Spleen (tissue), 11 donors: ENCODE measurements around the gene ZMPSTE24. TPM values are rescaled to one million over a fixed set of nuclear protein-coding genes. Genes with fewer than 3 reads are reported as not detected.
A peak's percentile ranks its signal among the peaks of the same experiment; 100 is the strongest.

Experiments used
- DNase-seq: peaks from one replicate; pipeline ENCODE4 v3.0.0-alpha.2; 2020
- H3K27ac ChIP-seq, 8 donors: fragments of 200-600 bp; sonication (generic) in 7 of 8; 1 replicate in 4 of 8; 2 replicates in 4 of 8; pipeline versions ENCODE4 v1.5.0 to v1.8.0; 2016 to 2021; ENCODE audit warnings: inconsistent platforms in 4 of 8, mild to moderate bottlenecking in 4 of 8, moderate library complexity in 1 of 8
- H3K27me3 ChIP-seq, 7 donors: fragments of 200-600 bp; sonication (generic) in 6 of 7; replicated peaks in 1 of 7; 1 replicate in 4 of 7; 2 replicates in 3 of 7; pipeline versions ENCODE4 v1.5.0 to v1.8.0; 2016 to 2021; ENCODE audit warnings: inconsistent platforms in 3 of 7, mild to moderate bottlenecking in 1 of 7
- H3K36me3 ChIP-seq, 6 donors: fragments of 200-600 bp; sonication (generic) in 5 of 6; 1 replicate in 4 of 6; 2 replicates in 2 of 6; pipeline versions ENCODE4 v1.5.0 to v1.8.0; 2016 to 2021; ENCODE audit warnings: inconsistent platforms in 2 of 6
- H3K4me1 ChIP-seq, 6 donors: fragments of 200-600 bp; sonication (generic) in 5 of 6; 1 replicate in 3 of 6; 2 replicates in 3 of 6; pipeline versions ENCODE4 v1.5.0 to v1.8.0; 2016 to 2021; ENCODE audit warnings: inconsistent platforms in 3 of 6
- H3K4me3 ChIP-seq, 8 donors: fragments of 200-600 bp; sonication (generic) in 7 of 8; 1 replicate in 4 of 8; 2 replicates in 4 of 8; pipeline versions ENCODE4 v1.5.0 to v1.8.0; 2016 to 2021; ENCODE audit warnings: inconsistent platforms in 4 of 8, mild to moderate bottlenecking in 4 of 8, moderate library complexity in 2 of 8
- H3K9me3 ChIP-seq, 8 donors: fragments of 200-600 bp; sonication (generic) in 7 of 8; 1 replicate in 4 of 8; 2 replicates in 4 of 8; pipeline versions ENCODE4 v1.5.0 to v1.8.0; 2016 to 2021; ENCODE audit warnings: inconsistent platforms in 4 of 8
- POLR2A ChIP-seq, 3 donors: fragments of 450-650 bp; IDR thresholded peaks; one replicate each; pipeline ENCODE4 v1.5.1; 2017; ENCODE audit warnings: antibody characterized with exemption in 3 of 3, mild to moderate bottlenecking in 1 of 3
- POLR2AphosphoS5 ChIP-seq, 3 donors: sonication (generic); formaldehyde crosslinking; IDR thresholded peaks; one replicate each; pipeline ENCODE4 v1.5.1; 2017; ENCODE audit warnings: antibody characterized with exemption in 3 of 3
- WGBS, 5 donors: extraction: QIAGEN DNeasy Blood & Tissue Kit in 3 of 5; methylation state at CpG; one replicate each; pipeline versions ENCODE4 v1.1.5 to v1.1.7; 2013 to 2018; 5-methylcytosine and 5-hydroxymethylcytosine counted together
- intact Hi-C: fragments of 100-400 bp; cut with DNase I; formaldehyde crosslinking; loops from one replicate; pipeline ENCODE4 v1.15.0; 2023; ENCODE audit warnings: low total_unique reads
- polyA plus RNA-seq, 3 donors: library from polyadenylated mRNA; stranded (reverse); fragments of 200-250 nt; gene quantifications; one replicate each; pipeline ENCODE4 v1.2.1, GENCODE V29; 2013
- total RNA-seq, 7 donors: library from RNA; depleted of rRNA in 3 of 7; stranded (reverse); fragments of >200 nt in 3 of 7; fragmentation: NEBNext Ultra II Directional in 4 of 7; extraction: Animal tissue kit (Norgen Biotek cat#: 25700) in 4 of 7; gene quantifications; one replicate each; pipeline versions ENCODE4 v1.1.0 to v1.2.1, GENCODE V29; 2016 to 2021
- TF ChIP-seq, protein P1 (sequence below), 11 experiments: fragments of 200-600 bp in 7 of 11; fragments of 450-650 bp in 4 of 11; sonication (generic) in 4 of 11; IDR thresholded peaks in 8 of 11; conservative IDR thresholded peaks in 3 of 11; 1 replicate in 7 of 11; 2 replicates in 4 of 11; pipeline versions ENCODE4 v1.4.0 to v1.8.0; 2016 to 2021; ENCODE audit warnings: antibody characterized with exemption in 11 of 11, inconsistent platforms in 4 of 11, mild to moderate bottlenecking in 1 of 11
- donor health status: healthy with polysubstance abuse.
- donor health status: DM: no; HTN: no; CAD: no; lungs with moderate emphysema.
- donor health status: DM: no; HTN: no; CAD: no.
- donor health status: Bipolar disorder and iron deficiency.
- donor health status: healthy.
- donor health status: DM: no; HTN: no; CAD: no.
- donor health status: DM: yes; HTN: yes; CAD: no.

Gene ZMPSTE24
- total and polyA plus RNA-seq, 10 donors = 7.9 to 33.3 (median 23.9) TPM

DNA sequence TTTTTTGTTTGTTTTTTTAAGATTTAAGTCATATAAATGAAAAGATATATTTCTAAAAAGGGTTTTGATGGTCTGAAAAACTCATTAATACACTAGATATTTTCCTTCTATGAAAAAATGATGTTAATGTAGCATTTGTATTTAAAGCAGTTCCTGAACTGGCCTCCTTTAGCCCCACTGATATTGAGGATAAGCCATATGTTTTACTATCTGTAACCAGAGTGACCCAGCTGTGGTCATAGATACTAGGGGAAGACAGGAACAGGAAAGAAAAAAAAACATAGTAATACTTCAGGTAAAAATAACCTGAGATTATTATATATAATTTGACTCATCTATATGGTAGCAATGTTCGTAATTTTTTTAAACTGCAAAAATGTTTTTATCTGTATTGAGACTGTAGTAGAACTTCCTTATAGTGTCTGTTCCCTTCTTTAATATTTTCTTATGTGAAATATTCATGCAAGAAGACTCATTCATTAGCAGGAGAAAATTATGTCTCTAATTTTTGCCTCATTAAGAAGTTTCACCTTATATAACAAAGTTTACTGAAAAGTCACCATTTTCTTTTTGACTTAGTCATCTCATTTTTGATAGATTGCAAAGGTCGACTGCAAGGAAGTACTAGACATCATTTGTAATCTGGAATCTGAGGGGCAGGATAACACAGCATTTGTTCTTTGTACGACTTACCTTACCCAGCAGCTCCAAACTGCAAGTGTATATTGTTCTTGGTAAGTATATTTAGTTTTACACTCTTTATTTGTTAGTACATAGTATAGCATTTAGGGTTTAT is 35.9 kb upstream of the ZMPSTE24 start:
- Histone ChIP-seq H3K36me3 (peaks cover 0 to 70% (median 10%) of the 10 kb centered on the region in 6 donors), H3K4me3 (no peak overlapping the region), H3K4me1 (no peaks in the 10 kb centered on the region), H3K9me3 (no peaks in the 10 kb centered on the region), H3K27ac (no peak overlapping the region), H3K27me3 (no peaks in the 10 kb centered on the region)
- DNase-seq = no peak
- intact Hi-C loops = no loop called here
- WGBS, 5 donors = 75 to 78% (median 77%) methylated on average over 3 of the region's 3 CpGs
- TF ChIP-seq POLR2A (IDR thresholded peaks at IDR 0.05) (no peak), POLR2AphosphoS5 (IDR thresholded peaks at IDR 0.05) (no peak)
- TF ChIP-seq, protein P1, sequence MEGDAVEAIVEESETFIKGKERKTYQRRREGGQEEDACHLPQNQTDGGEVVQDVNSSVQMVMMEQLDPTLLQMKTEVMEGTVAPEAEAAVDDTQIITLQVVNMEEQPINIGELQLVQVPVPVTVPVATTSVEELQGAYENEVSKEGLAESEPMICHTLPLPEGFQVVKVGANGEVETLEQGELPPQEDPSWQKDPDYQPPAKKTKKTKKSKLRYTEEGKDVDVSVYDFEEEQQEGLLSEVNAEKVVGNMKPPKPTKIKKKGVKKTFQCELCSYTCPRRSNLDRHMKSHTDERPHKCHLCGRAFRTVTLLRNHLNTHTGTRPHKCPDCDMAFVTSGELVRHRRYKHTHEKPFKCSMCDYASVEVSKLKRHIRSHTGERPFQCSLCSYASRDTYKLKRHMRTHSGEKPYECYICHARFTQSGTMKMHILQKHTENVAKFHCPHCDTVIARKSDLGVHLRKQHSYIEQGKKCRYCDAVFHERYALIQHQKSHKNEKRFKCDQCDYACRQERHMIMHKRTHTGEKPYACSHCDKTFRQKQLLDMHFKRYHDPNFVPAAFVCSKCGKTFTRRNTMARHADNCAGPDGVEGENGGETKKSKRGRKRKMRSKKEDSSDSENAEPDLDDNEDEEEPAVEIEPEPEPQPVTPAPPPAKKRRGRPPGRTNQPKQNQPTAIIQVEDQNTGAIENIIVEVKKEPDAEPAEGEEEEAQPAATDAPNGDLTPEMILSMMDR (IDR thresholded peaks at IDR 0.05 in 8 of 11, conservative IDR thresholded peaks at IDR 0.05 in 3 of 11) = no peak

- Histone ChIP-seq H3K27me3 (no peaks in the 10 kb centered on the region), H3K4me3 (no peak overlapping the region), H3K4me1 (no peaks in the 10 kb centered on the region), H3K9me3 (no peaks in the 10 kb centered on the region), H3K27ac (no peak overlapping the region), H3K36me3 (peaks cover 0 to 74% (median 14%) of the 10 kb centered on the region in 6 donors)
- 78 to 86% (median 83%) methylated on average over 6 of the region's 6 CpGs for WGBS, 5 donors
- DNase-seq = no peak
- TF ChIP-seq POLR2AphosphoS5 (IDR thresholded peaks at IDR 0.05) (no peak), POLR2A (IDR thresholded peaks at IDR 0.05) (no peak)
- TF ChIP-seq, protein P1 (IDR thresholded peaks at IDR 0.05 in 8 of 11, conservative IDR thresholded peaks at IDR 0.05 in 3 of 11) = no peak
- intact Hi-C loops = no loop called here
Observed at GRCh38 chr1:40224040-40224439, 34.0 kb upstream of the ZMPSTE24 start.

DNA sequence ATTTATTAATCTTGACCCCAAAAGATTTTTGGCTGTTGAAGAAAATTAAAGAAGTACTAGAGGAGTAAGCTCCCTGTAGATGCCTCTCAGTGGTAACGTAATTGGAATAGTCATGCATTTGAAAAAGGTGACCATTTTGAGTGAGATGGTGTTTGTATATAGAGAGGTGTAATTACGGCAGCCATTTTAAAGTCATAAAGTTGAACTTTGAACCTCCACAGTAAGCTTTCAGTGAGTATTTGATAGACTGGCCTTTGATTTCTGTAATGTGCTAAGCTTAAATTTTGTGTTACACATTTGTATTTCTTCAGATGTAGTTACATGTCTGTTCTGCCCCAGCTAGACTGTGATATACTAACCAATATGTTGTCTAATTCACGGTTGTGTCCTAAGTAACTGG is 31.8 kb upstream of the ZMPSTE24 start:
- Histone ChIP-seq H3K9me3 (no peaks in the 10 kb centered on the region), H3K4me3 (no peak overlapping the region), H3K36me3 (peaks cover 0 to 91% (median 26%) of the 10 kb centered on the region in 6 donors), H3K27me3 (no peaks in the 10 kb centered on the region), H3K4me1 (peaks cover 0 to 4% (median 0%) of the 10 kb centered on the region in 6 donors), H3K27ac (no peak overlapping the region)
- WGBS, 5 donors = 84 to 95% (median 93%) methylated on average over 3 of the region's 3 CpGs
- no peak for DNase-seq
- TF ChIP-seq POLR2AphosphoS5 (IDR thresholded peaks at IDR 0.05) (no peak), POLR2A (IDR thresholded peaks at IDR 0.05) (no peak)
- TF ChIP-seq, protein P1 (IDR thresholded peaks at IDR 0.05 in 8 of 11, conservative IDR thresholded peaks at IDR 0.05 in 3 of 11) = no peak
- intact Hi-C loops = no loop called here

GRCh38 chr1:40232444-40232843 is 25.6 kb upstream of the ZMPSTE24 start:
- Histone ChIP-seq H3K27ac (peak overlapping the region in 2 of 8 donors; percentile 4 to 11), H3K9me3 (peaks cover 0 to 9% (median 0%) of the 10 kb centered on the region in 8 donors), H3K4me1 (peaks cover 0 to 5% (median 0%) of the 10 kb centered on the region in 6 donors), H3K4me3 (no peak overlapping the region), H3K27me3 (no peaks in the 10 kb centered on the region), H3K36me3 (peaks cover 2 to 100% (median 72%) of the 10 kb centered on the region in 6 donors)
- 61 to 70% (median 64%) methylated on average over 4 of the region's 4 CpGs for WGBS, 5 donors
- TF ChIP-seq, protein P1 (IDR thresholded peaks at IDR 0.05 in 8 of 11, conservative IDR thresholded peaks at IDR 0.05 in 3 of 11) = no peak
- no peak for DNase-seq
- intact Hi-C loops = no loop called here
